Measurements from ENCODE around the gene CPB2.
A peak's percentile ranks its signal among the peaks of the same experiment; 100 is the strongest.

- TF ChIP-seq CTCF (IDR thresholded peaks at IDR 0.05) = peak in 2 of 4 experiments; percentile 26 to 32
- TF ChIP-seq EP300 (IDR thresholded peaks at IDR 0.05) = no peak
These were observed 21.9 kb upstream of the CPB2 start for GRCh38 chr13:46126552-46127357.

All from sigmoid colon (tissue), 4 donors.